Heart left ventricle (tissue), 13 donors: ENCODE results near the gene ZFYVE26.

Source experiments
- CTCF ChIP-seq, 12 donors: fragments of 200-600 bp; sonication (generic) in 4 of 12; IDR thresholded peaks; one replicate each; pipeline versions ENCODE4 v1.5.0 to v1.8.0; 2018 to 2022; ENCODE audit warnings: antibody characterized with exemption in 12 of 12, mild to moderate bottlenecking in 5 of 12
- POLR2A ChIP-seq, 2 donors: fragments of 450-650 bp; IDR thresholded peaks; one replicate each; pipeline ENCODE4 v1.6.1; 2017; ENCODE audit warnings: antibody characterized with exemption in 2 of 2, mild to moderate bottlenecking in 2 of 2, moderate library complexity in 2 of 2
- donor health status: ischemic (EF 13 %, LVEDD 7.1; RV severe dilation, severe dysfunction).
- donor health status: DM: no; HTN: yes; CAD: no.
- donor health status: DM: no; HTN: no; CAD: no.
- donor health status: ischemic (EF 25% LVEDD 6.9; RV normal size, moderate dysfunction).
- donor health status: ischemic (EF 25% LVEDD 5.7; RV mildly dilated, moderate dysfunction).
- donor health status: ischemic (EF 35%, LVEDD 5.7; RV mildly dilated, moderate dysfunction).
- donor health status: nonischemic (EF 11% LVEDD 7.7; RV severe dilation, severe dysfunction).
- donor health status: DM: yes; HTN: yes; CAD: no.
- donor health status: PGD.
- donor health status: ischemic (EF 29% LVEDD 5.4; RV normal size, mild dysfunction).
- donor health status: nonischemic (EF 23%, LVEDD 6.1; RV moderate dilation, normal function).

GRCh38 chr14:67853715-67854114 lies 37.3 kb upstream of the ZFYVE26 start:
- TF ChIP-seq CTCF (IDR thresholded peaks at IDR 0.05) (no peak), POLR2A (IDR thresholded peaks at IDR 0.05) (no peak)
